ENCODE data around the gene MYLK. TPM values are rescaled to one million over a fixed set of nuclear protein-coding genes. Genes with fewer than 3 reads are reported as not detected.

MYLK gene
- total RNA-seq, 1 donor from 2014 or later: 24.3 TPM

DNA sequence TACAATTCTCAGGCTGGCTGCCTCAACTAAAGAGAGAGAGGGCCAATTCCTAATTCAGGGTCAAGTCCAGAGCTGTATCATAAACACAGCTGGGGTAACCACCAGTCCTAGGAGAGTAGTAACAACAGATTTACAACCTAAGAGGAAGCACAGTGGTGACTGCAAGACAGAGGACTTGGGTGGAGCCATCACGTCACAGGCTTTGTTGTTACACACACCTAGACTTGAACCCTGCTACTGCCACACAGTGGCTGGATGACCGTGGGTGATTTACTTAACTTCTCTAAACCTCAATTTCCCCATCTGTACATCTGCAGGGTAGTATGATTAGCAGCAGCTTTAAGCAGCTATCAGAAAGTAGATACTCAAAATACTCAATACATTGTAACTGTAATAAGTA is 78.6 kb downstream of the MYLK start:
- peak; percentile 62 for DNase-seq (ENCODE audit: extremely low spot score, unreplicated experiment)
- Mint-ChIP-seq H3K27ac (ENCODE audit: unreplicated experiment) (no peak overlapping the region), H3K27me3 (ENCODE audit: unreplicated experiment) (no peaks in the 10 kb centered on the region), H3K4me1 (ENCODE audit: unreplicated experiment) (peaks cover 18% of the 10 kb centered on the region), H3K9me3 (ENCODE audit: unreplicated experiment) (no peaks in the 10 kb centered on the region), H3K4me3 (ENCODE audit: unreplicated experiment) (no peak overlapping the region), H3K36me3 (ENCODE audit: unreplicated experiment) (no peaks in the 10 kb centered on the region)
- TF ChIP-seq, protein P1, sequence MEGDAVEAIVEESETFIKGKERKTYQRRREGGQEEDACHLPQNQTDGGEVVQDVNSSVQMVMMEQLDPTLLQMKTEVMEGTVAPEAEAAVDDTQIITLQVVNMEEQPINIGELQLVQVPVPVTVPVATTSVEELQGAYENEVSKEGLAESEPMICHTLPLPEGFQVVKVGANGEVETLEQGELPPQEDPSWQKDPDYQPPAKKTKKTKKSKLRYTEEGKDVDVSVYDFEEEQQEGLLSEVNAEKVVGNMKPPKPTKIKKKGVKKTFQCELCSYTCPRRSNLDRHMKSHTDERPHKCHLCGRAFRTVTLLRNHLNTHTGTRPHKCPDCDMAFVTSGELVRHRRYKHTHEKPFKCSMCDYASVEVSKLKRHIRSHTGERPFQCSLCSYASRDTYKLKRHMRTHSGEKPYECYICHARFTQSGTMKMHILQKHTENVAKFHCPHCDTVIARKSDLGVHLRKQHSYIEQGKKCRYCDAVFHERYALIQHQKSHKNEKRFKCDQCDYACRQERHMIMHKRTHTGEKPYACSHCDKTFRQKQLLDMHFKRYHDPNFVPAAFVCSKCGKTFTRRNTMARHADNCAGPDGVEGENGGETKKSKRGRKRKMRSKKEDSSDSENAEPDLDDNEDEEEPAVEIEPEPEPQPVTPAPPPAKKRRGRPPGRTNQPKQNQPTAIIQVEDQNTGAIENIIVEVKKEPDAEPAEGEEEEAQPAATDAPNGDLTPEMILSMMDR (IDR thresholded peaks at IDR 0.05): no peak

DNA sequence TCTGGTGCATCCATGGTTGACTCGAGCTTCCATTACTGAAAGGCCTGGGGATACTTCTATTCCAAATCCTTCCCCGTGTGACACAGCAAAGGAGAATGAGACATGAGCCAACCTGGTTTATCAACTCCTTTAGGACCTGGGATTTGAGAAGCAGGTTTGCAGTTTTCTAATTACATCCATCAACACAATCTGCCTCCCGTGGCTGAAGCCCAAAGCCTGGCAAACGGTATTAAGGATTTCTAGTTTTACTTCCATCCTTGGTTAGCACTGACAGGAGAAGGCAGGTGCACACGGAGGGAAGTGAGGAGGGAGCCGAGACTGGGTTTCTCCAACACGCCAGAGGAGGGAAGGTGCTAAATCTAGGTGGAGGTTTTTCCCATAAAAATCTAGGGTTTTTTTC is 79.0 kb downstream of the MYLK start:
- H3K27ac Mint-ChIP-seq (ENCODE audit: unreplicated experiment): no peak overlapping the region
- peaks cover 22% of the 10 kb centered on the region for H3K4me1 Mint-ChIP-seq (ENCODE audit: unreplicated experiment)
- H3K36me3 Mint-ChIP-seq (ENCODE audit: unreplicated experiment): no peaks in the 10 kb centered on the region
- no peaks in the 10 kb centered on the region for H3K9me3 Mint-ChIP-seq (ENCODE audit: unreplicated experiment)
- DNase-seq (ENCODE audit: extremely low spot score, unreplicated experiment): no peak
- TF ChIP-seq, protein P1 (IDR thresholded peaks at IDR 0.05): no peak
- no peak overlapping the region for H3K4me3 Mint-ChIP-seq (ENCODE audit: unreplicated experiment)
- no peaks in the 10 kb centered on the region for H3K27me3 Mint-ChIP-seq (ENCODE audit: unreplicated experiment)

DNA sequence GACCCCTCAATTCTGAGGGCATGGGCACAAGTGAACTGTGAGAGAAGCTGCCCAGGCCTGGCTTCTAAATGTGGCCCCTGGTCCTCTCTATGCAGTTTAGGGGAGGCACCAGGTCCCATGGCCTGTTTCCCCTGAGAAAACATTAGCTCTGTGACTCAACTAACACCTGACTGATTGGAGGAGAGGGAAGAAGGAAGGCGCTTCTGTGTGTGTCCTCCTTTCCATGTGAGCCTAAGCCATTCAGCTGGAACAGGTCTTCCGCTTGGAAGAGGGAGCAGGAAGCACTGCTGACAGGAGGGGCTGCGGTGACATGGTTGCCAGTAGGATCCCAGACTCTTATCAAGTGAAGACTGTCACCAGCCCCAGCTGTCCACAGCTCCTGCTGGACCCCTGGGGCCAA is 79.5 kb downstream of the MYLK start:
- peaks cover under 1% of the 10 kb centered on the region for H3K27me3 Mint-ChIP-seq (ENCODE audit: unreplicated experiment)
- peaks cover 24% of the 10 kb centered on the region for H3K4me1 Mint-ChIP-seq (ENCODE audit: unreplicated experiment)
- DNase-seq (ENCODE audit: extremely low spot score, unreplicated experiment): peak; percentile 66
- H3K9me3 Mint-ChIP-seq (ENCODE audit: unreplicated experiment): no peaks in the 10 kb centered on the region
- TF ChIP-seq, protein P1 (IDR thresholded peaks at IDR 0.05): no peak
- H3K36me3 Mint-ChIP-seq (ENCODE audit: unreplicated experiment): no peaks in the 10 kb centered on the region
- H3K27ac Mint-ChIP-seq (ENCODE audit: unreplicated experiment): no peak overlapping the region
- no peak overlapping the region for H3K4me3 Mint-ChIP-seq (ENCODE audit: unreplicated experiment)

DNA sequence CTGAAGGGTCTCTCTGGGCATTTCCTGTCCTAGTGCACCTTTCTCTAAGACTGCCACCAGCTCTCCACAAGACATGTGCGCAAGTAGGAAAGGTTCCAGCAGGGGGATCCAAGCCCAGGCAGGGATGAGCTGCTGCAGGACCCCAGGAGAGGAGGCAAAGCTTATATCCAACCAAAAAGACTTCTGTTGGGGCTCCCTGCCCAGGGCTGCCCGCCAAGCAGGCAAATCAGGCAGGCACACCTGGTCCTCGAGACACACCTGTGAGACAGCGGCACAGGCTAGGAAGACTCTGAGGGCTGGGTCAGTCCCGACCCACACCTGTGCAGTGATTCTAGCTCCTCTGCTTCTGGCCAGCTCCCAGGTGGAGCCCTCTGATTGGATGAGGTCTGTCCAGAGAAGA is 80.6 kb downstream of the MYLK start:
- TF ChIP-seq, protein P1 (IDR thresholded peaks at IDR 0.05): no peak
- no peak overlapping the region for H3K4me3 Mint-ChIP-seq (ENCODE audit: unreplicated experiment)
- DNase-seq (ENCODE audit: extremely low spot score, unreplicated experiment): no peak
- H3K4me1 Mint-ChIP-seq (ENCODE audit: unreplicated experiment): peaks cover 28% of the 10 kb centered on the region
- no peaks in the 10 kb centered on the region for H3K9me3 Mint-ChIP-seq (ENCODE audit: unreplicated experiment)
- no peaks in the 10 kb centered on the region for H3K36me3 Mint-ChIP-seq (ENCODE audit: unreplicated experiment)
- H3K27ac Mint-ChIP-seq (ENCODE audit: unreplicated experiment): no peak overlapping the region
- H3K27me3 Mint-ChIP-seq (ENCODE audit: unreplicated experiment): peaks cover 2% of the 10 kb centered on the region

DNA sequence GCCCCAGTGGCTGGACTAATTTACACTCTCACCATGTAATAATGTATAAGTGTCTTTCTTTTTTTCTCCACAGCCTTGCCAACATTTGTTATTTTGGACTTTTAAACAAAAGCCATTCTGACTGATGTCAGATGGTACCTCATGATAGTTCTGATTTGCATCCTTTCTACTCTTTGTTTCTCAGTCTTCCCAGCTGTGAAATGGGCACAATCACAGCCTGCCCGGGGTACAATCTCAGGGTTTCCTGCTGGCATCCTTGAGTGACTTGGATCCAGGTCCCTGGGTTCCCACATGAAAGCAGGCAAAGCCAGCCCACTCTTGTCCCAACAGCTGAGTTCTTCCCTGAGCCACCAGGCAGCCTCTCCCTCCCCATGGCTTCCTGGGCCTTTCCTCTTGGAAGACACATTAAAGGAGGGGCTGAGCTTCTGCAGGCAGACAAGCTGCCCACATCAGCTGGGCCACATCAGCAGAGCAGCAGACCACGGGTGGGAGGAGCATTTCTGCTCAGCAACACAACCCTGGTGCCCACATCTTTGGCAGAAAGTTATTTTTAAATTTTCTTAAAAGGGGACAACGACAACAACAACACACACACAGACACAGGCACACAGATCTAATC is 82.0 kb downstream of the MYLK start:
- Mint-ChIP-seq H3K27me3 (ENCODE audit: unreplicated experiment) (peaks cover 2% of the 10 kb centered on the region), H3K4me1 (ENCODE audit: unreplicated experiment) (peaks cover 19% of the 10 kb centered on the region), H3K27ac (ENCODE audit: unreplicated experiment) (no peak overlapping the region), H3K36me3 (ENCODE audit: unreplicated experiment) (no peaks in the 10 kb centered on the region), H3K9me3 (ENCODE audit: unreplicated experiment) (no peaks in the 10 kb centered on the region), H3K4me3 (ENCODE audit: unreplicated experiment) (no peak overlapping the region)
- no peak for DNase-seq (ENCODE audit: extremely low spot score, unreplicated experiment)
- TF ChIP-seq, protein P1 (IDR thresholded peaks at IDR 0.05): no peak
